Gastrocnemius medialis (tissue), 4 donors: ENCODE data around the gene MBNL1.

Source experiments
- POLR2A ChIP-seq, 2 donors: fragments of 450-650 bp; IDR thresholded peaks; one replicate each; pipeline ENCODE4 v1.6.1; 2017; ENCODE audit warnings: antibody characterized with exemption in 2 of 2, mild to moderate bottlenecking in 2 of 2, moderate library complexity in 2 of 2
- TF ChIP-seq, protein P1 (sequence below), 5 experiments: fragments of 450-650 bp in 3 of 5; fragments of 200-600 bp in 2 of 5; sonication (generic) in 2 of 5; IDR thresholded peaks in 4 of 5; conservative IDR thresholded peaks in 1 of 5; 1 replicate in 4 of 5; 2 replicates in 1 of 5; pipeline ENCODE4 v1.5.1; 2016 to 2019; ENCODE audit warnings: antibody characterized with exemption in 5 of 5, mild to moderate bottlenecking in 3 of 5, moderate library complexity in 3 of 5

DNA sequence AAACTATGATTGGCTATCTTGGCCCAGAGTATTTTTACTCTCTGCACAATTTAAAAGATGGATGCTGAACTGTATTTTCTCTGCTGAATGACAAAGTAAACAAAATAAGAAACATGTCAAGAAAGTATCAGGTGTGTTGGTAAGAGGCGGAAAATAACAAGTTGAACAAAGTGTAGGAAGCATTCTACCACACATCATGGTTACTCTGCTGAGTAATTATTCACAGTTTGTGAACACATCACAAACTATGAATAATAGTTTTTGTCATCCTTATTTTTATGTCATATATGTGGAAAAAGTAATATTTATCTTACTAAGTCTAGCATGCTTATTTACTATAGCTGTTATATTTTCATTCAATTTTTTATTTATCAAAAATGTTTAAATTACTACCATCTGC is 229.2 kb downstream of the MBNL1 start:
- TF ChIP-seq, protein P1, sequence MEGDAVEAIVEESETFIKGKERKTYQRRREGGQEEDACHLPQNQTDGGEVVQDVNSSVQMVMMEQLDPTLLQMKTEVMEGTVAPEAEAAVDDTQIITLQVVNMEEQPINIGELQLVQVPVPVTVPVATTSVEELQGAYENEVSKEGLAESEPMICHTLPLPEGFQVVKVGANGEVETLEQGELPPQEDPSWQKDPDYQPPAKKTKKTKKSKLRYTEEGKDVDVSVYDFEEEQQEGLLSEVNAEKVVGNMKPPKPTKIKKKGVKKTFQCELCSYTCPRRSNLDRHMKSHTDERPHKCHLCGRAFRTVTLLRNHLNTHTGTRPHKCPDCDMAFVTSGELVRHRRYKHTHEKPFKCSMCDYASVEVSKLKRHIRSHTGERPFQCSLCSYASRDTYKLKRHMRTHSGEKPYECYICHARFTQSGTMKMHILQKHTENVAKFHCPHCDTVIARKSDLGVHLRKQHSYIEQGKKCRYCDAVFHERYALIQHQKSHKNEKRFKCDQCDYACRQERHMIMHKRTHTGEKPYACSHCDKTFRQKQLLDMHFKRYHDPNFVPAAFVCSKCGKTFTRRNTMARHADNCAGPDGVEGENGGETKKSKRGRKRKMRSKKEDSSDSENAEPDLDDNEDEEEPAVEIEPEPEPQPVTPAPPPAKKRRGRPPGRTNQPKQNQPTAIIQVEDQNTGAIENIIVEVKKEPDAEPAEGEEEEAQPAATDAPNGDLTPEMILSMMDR (IDR thresholded peaks at IDR 0.05 in 4 of 5, conservative IDR thresholded peaks at IDR 0.05 in 1 of 5): no peak
- TF ChIP-seq POLR2A (IDR thresholded peaks at IDR 0.05): no peak
